GM19043 (cell line): ENCODE results near the gene KRTAP22-2.

Experiments used
- ATAC-seq: cut with Tn5 transposase; IDR thresholded peaks from one replicate; pipeline ENCODE4 v1.9.1; 2021; ENCODE audit warnings: low read depth; ENCODE audit not compliant: unreplicated experiment

KRTAP22-2 gene

GRCh38 chr21:30590297-30590696 is at the start of gene KRTAP22-2:
Gene KRTAP22-2, minus strand, starts transcription at chr21:30590397.
- ATAC-seq: no peak

- ATAC-seq: no peak
Observed at GRCh38 chr21:30638686-30639085, 48.5 kb upstream of the KRTAP22-2 start.

GRCh38 chr21:30634906-30635305 is 44.7 kb upstream of the KRTAP22-2 start, which contains the start of gene KRTAP20-2:
Gene KRTAP20-2, plus strand, starts transcription at chr21:30635206. Its CDS starts 58 bp downstream, at chr21:30635264.
- ATAC-seq: no peak

- no peak for ATAC-seq
Observed at GRCh38 chr21:30629200-30629599, 39.0 kb upstream of the KRTAP22-2 start.

GRCh38 chr21:30628109-30628508 is 37.9 kb upstream of the KRTAP22-2 start:
- ATAC-seq: no peak

GRCh38 chr21:30625449-30626165 is 35.4 kb upstream of the KRTAP22-2 start:
- ATAC-seq: no peak

- ATAC-seq: no peak
Observed at GRCh38 chr21:30623362-30623761, 33.2 kb upstream of the KRTAP22-2 start.

GRCh38 chr21:30620522-30620921 is 30.3 kb upstream of the KRTAP22-2 start, which contains the start of gene KRTAP20-4:
Gene KRTAP20-4, plus strand, starts transcription at chr21:30620627.
- ATAC-seq: no peak

GRCh38 chr21:30620080-30620479 is 29.9 kb upstream of the KRTAP22-2 start:
- no peak for ATAC-seq

GRCh38 chr21:30616125-30616524 is 25.9 kb upstream of the KRTAP22-2 start, which contains the start of gene KRTAP20-1:
Gene KRTAP20-1, plus strand, starts transcription at chr21:30616425. Its CDS starts 30 bp downstream, at chr21:30616455.
- ATAC-seq: no peak

- no peak for ATAC-seq
Observed at GRCh38 chr21:30615199-30615598, 25.0 kb upstream of the KRTAP22-2 start.

- ATAC-seq: no peak
Observed at GRCh38 chr21:30613836-30614235, 23.6 kb upstream of the KRTAP22-2 start, which contains the start of gene KRTAP6-1. Gene KRTAP6-1, minus strand, starts transcription at chr21:30613930. Its CDS starts 26 bp downstream, at chr21:30613904.

GRCh38 chr21:30612132-30612531 is 21.9 kb upstream of the KRTAP22-2 start:
- ATAC-seq: no peak

GRCh38 chr21:30605968-30606367 is 15.8 kb upstream of the KRTAP22-2 start:
- ATAC-seq: no peak

GRCh38 chr21:30600787-30601186 is 10.6 kb upstream of the KRTAP22-2 start, which contains the start of gene KRTAP22-1:
Gene KRTAP22-1, plus strand, starts transcription at chr21:30601087.
- ATAC-seq: no peak

GRCh38 chr21:30598802-30599201 is 8.6 kb upstream of the KRTAP22-2 start, which contains the start of gene KRTAP6-2:
Gene KRTAP6-2, minus strand, starts transcription at chr21:30598902. Its CDS starts 28 bp downstream, at chr21:30598874.
- no peak for ATAC-seq

- no peak for ATAC-seq
Observed at GRCh38 chr21:30592140-30592539, 1.9 kb upstream of the KRTAP22-2 start, which contains the start of gene KRTAP6-3. Gene KRTAP6-3, plus strand, starts transcription at chr21:30592440. Its CDS starts 6 bp downstream, at chr21:30592446.

- ATAC-seq: no peak
Observed at GRCh38 chr21:30582870-30583269, 7.3 kb downstream of the KRTAP22-2 start.

- no peak for ATAC-seq
Observed at GRCh38 chr21:30580132-30580531, 10.1 kb downstream of the KRTAP22-2 start.

GRCh38 chr21:30579346-30579745 is 10.9 kb downstream of the KRTAP22-2 start:
- ATAC-seq: no peak

- no peak for ATAC-seq
Observed at GRCh38 chr21:30577766-30578165, 12.4 kb downstream of the KRTAP22-2 start.

GRCh38 chr21:30567617-30568016 is 22.6 kb downstream of the KRTAP22-2 start:
- ATAC-seq: no peak
